ENCODE measurements around the gene PHLDA2.

PHLDA2 gene, protein sequence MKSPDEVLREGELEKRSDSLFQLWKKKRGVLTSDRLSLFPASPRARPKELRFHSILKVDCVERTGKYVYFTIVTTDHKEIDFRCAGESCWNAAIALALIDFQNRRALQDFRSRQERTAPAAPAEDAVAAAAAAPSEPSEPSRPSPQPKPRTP

GRCh38 chr11:2928605-2929530 lies at the start of gene PHLDA2:
TSS of gene PHLDA2 (minus strand) at chr11:2929420. CDS start at chr11:2929364, 56 bp downstream.
- DNase-seq: peak in 1 of 2 experiments; percentile 30

DNA sequence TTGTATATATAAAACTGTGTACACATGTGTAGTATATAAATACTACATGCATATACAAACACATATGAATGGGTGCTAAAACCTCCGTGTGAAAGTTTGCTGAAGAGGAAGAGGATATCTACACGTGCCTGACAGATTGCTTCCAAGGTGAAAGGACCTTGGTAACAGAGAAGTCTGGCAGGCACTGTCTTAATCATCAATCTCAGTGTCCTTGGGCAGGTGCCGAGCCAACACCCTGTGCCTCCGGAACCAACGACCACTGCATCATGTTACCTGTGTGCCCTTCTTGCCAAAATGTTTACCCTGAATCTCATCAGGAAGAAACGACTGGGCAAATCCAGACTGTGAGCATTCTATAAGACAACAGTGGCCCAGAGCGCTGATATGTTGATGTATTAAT lies 47.9 kb upstream of the PHLDA2 start:
- peak in 1 of 2 experiments; percentile 6 for DNase-seq

DNA sequence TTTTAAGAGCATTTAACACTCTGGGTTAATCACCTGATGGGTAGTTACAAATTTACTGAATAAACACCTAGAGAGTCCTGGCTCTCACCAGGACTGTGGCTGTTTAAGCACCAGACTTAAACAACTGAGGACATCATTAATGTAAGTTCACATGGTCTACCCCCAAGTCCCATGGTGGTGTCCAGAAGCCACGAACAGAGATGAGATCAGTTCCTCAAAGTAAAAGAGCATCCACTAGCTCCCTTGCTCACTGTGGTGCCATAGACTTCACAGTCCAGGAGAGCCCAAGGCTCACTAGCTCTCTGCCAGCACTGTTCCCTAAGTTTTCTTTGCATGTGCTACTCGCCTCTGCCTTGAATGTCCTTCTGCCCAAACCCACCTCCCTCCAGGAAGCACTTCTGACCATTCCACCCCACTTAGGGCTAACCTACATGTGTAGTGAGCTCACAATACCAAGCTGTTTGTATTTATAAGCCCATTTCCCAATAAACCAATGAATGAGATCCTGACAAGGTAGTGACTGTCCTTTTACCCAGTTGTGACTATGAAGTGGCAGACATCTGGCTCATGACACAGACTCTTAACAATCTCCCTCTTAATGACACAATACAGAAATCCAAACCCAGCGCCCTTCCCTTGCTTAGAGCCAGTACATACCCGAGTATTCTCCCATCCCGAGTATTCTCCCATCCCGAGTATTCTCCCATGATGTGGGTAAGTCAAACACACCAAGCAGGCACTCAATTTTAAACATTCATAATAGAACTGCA lies 47.3 kb upstream of the PHLDA2 start:
- no peak for DNase-seq

- peak in 1 of 2 experiments; percentile 13 for DNase-seq
Observed at GRCh38 chr11:2975594-2975993, 46.4 kb upstream of the PHLDA2 start.

GRCh38 chr11:2974272-2974671 lies 45.1 kb upstream of the PHLDA2 start:
- DNase-seq: no peak

DNA sequence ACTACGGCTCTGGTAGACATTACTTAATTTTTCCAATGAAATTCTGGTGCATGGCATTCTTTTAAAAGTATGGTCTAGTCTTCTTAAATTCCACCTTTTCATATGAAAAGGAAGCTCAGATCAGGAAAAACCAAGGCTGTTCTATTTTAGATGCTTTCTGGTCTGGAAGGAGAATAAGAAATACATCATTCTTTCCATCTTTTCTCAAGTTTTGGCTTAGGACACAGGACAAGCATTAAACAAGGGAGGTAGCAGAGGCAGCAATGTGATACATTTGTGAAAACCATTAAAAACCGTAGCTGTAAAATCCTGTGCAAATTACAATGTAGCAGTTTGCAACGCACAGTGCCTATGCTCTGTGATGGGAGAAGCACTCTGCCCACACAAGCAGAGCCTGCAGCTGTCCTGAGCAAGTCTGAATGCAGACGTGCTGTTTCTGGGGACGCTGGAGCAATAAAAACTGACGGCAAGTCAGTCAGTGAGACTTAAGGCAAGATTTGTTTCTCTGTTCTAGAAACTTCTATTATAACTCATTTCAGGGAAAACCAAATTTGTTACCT lies 39.2 kb upstream of the PHLDA2 start:
- no peak for DNase-seq

GRCh38 chr11:2964782-2965181 lies 35.6 kb upstream of the PHLDA2 start:
- DNase-seq: no peak

DNA sequence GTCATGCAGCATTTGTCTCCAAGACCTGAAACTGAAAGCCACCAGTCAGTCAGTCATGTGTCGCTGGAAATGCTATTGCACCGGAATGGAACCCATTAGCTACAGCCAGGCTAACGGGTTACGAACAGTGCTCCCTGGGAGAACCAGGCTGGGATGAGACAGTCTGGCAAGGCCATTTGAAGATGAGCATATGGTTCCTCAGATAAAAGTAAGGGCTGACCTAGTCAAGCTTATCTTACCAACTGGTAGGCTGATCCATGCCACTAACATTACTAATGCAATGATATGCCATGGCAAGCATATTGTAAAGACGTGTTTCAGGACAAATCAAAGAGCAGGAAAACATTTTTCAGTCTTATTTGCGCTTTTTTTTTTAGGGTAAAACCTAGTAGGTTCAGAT lies 34.5 kb upstream of the PHLDA2 start:
- DNase-seq: no peak

GRCh38 chr11:2963112-2963754 lies 34.0 kb upstream of the PHLDA2 start:
- DNase-seq: no peak

DNA sequence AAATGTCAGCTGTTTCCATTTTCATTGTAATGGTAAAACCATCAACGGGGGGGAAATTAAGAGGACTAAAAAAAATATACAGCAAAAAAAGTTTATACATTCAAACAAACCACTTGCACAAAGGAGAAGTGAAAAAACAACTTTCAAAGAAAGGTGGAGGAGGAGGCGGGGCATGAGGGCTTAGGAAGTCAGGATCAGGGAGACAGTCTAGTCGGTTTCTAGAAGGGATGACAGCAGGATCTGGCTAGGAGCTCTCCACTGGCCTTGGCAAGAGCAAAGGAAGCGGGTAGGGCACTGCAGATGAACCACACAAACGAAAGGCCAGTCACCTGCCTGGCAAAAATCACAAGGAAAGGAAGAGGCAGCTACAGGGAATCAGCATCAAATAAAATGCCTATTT lies 31.9 kb upstream of the PHLDA2 start:
- no peak for DNase-seq

- DNase-seq: no peak
Observed at GRCh38 chr11:2960139-2960538, 30.9 kb upstream of the PHLDA2 start.

- DNase-seq: no peak
Observed at GRCh38 chr11:2958251-2958650, 29.0 kb upstream of the PHLDA2 start.

DNA sequence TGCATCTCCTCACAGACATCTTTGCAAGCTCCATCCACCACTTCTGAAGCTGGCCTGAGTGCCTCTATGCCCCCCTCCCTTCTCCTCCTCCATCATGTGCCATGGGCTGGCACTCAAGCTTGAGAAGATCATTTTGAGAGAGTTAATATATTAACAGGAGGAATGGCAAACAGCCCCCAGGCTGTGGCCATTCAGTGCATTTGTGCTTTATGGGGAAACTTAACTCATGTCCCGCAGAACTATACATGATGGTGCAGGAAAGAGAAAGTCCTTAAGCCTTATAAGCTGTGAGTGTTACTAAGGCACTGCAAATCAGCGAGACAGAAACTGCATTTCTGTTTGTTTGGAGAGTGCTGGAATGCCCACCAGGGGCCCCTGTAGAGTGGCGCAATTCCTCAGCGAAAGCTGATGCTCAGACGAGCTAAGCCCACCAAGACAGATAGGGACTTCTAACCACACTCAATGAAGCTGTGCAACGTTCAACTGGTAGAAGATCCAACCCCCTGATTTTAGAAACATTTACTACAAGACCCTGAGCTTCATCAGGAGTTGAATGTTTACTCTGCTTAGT lies 26.8 kb upstream of the PHLDA2 start:
- DNase-seq: no peak

DNA sequence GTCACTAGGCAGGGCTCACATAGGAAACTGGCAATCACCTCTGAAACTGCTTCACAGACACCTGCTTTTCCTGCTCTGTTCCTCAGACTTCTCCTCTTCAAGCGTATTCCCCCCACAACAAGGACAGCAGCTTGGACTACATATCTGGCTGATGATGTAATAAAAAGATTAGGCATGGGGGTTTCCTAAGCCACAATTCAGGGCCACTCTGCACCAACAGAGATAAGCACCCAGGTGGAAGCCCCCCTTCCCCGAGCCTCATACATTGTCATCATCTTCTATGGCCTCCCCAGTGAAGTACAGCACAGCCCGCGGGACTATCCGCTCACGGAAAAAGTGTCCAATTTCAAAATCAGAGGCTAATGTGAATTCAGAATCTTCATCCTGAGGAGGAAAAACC lies 25.0 kb upstream of the PHLDA2 start:
- no peak for DNase-seq

DNA sequence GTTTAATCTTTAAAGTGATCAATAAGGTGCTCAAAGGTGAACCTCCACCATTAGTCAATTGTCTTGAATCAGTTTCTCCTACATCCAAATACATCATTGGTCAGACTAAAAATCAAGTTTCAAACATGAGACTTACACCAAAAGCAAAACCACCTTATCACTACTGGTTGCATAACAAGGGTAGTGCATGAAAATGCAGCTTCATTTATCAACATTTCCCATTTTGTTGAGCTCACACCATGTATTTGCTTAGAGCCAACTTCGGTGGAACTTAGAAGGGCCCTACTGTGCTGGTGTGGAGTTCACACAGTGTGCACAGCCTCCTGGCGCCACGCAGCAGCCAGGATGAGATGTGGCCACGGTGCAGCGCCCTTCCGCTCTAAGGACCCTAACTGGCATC lies 23.1 kb upstream of the PHLDA2 start:
- no peak for DNase-seq

GRCh38 chr11:2951231-2952110 lies 22.3 kb upstream of the PHLDA2 start:
- no peak for DNase-seq

DNA sequence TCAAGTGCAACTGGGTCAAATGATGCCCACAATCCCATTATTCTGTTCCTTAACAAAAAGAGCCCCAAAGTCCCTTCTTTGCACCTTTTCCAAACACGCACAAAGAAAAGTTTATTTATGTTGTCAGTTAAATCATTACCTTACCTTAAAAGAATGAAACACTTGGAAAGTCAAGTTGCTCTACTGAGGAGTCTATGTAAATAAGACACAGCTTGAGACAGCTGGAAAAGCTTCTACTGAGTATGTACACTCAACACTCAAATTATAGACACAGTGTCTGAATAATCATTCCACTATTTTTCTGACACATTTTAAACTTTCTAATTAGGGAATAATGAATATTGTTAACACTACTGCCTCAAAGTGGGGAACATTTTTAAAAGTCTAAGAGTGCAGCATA lies 21.6 kb upstream of the PHLDA2 start:
- no peak for DNase-seq

DNA sequence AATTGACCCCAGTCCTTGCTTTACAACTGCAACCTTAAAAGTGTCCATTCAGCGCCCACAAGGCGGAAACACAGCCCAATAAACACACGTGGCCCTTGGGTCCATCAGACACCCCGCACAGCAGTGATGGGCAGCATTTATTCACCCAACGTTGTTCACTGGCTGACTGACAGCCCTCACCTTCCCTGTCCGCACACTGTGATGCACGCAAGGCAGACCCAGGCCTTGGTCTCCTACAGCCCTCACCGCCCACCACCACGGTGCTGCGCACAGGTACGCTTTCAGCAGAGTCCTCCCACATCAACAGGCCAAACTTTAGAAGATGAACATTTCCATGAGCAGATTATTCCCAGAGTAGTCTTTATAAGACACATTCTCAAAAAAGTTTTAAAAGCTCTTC lies 20.7 kb upstream of the PHLDA2 start:
- no peak for DNase-seq

DNA sequence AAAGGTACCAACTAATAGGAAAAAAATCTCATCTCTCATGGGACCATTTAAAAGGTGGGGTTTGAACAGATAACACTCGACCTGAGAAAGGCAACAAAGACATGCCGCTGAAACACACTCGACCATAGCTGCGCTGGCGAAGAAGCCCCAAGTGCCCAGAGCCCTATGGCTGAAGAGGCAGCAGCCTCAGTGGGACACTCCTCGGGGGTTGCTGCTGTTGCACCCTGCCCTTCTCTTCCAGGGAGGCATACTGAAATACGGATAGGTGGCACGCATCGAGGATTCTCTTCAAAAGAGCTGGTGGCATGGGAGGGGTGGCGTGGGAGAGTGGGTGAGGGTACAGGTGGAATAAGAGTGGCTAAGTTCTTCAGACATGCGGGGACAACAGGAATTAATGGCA lies 18.5 kb upstream of the PHLDA2 start:
- no peak for DNase-seq

DNA sequence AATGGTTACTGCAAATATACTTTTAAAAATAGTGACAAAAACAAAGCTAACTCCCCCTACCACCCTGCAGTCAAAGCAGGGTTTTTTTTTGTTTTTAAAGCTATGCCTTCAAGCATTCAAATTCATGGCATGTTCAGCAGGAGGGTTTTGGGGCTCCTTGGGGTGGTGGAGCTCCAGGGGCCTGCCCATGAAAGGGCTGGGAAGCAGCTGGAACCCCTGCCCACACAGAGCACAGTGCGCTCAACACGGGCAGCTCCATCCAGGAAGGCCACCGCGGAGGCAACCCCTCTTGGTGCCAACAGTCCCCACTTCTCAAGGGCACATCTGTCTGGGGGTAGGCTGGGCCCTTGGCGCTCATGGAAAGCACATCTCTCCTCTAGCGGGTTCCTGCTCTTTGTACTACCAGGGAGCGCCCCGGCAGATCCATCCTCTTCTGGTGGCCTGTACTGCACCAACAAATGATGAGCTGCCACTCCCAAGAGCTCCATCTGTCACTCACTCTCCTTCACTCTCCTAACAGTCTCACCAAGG lies 16.6 kb upstream of the PHLDA2 start:
- no peak for DNase-seq

Data from NCI-H2081 (cell line).